AG04450 (cell line): Measurements from ENCODE around the gene ATP6V0E2. TPM values are rescaled to one million over a fixed set of nuclear protein-coding genes. Genes with fewer than 3 reads are reported as not detected.

Experiments
- CTCF ChIA-PET: fragments of 300-600, 350-600 bp; formaldehyde crosslinking; extraction: SDS; loops from one replicate; lab custom pipeline; 2022; ENCODE audit warnings: antibody characterized with exemption, inconsistent platforms; lab: Charles Lee
- POLR2A ChIA-PET: fragments of 350-600 bp; formaldehyde crosslinking; extraction: SDS; loops from one replicate; lab custom pipeline; 2021; ENCODE audit warnings: antibody characterized with exemption, inconsistent platforms; lab: Yijun Ruan, JAX
- DNase-seq: peaks from one replicate; pipeline ENCODE4 v3.0.0-alpha.2; 2011; ENCODE audit warnings: low read depth, low spot score
- H3K27ac ChIP-seq: one replicate; pipeline ENCODE4 v1.5.1; 2012; ENCODE audit warnings: low read depth, low read length, control low read depth
- H3K27me3 ChIP-seq: one replicate; pipeline ENCODE4 v1.6.0; 2012; ENCODE audit warnings: low read length; ENCODE audit not compliant: control insufficient read depth, insufficient read depth
- H3K4me3 ChIP-seq: 2 replicates; pipeline ENCODE4 v1.5.1; 2011; ENCODE audit warnings: mild to moderate bottlenecking, low read depth, low read length, control low read depth
- H3K9me3 ChIP-seq: 2 replicates; pipeline ENCODE4 v1.5.1; 2012; ENCODE audit warnings: low read length; ENCODE audit not compliant: control insufficient read depth, insufficient read depth
- polyA plus RNA-seq: library from polyadenylated mRNA; depleted of rRNA; stranded (reverse); fragments of >200 nt; gene quantifications from 2 replicates; pipeline ENCODE4 v1.2.3, GENCODE V29; 2011
- TF ChIP-seq, protein P1 (sequence below): IDR thresholded peaks from 2 replicates; pipeline ENCODE4 v1.5.1; 2011; ENCODE audit warnings: low read depth, low read length, control low read depth, inconsistent platforms

Gene ATP6V0E2
- polyA plus RNA-seq, 1 experiment = 13.4 TPM

DNA sequence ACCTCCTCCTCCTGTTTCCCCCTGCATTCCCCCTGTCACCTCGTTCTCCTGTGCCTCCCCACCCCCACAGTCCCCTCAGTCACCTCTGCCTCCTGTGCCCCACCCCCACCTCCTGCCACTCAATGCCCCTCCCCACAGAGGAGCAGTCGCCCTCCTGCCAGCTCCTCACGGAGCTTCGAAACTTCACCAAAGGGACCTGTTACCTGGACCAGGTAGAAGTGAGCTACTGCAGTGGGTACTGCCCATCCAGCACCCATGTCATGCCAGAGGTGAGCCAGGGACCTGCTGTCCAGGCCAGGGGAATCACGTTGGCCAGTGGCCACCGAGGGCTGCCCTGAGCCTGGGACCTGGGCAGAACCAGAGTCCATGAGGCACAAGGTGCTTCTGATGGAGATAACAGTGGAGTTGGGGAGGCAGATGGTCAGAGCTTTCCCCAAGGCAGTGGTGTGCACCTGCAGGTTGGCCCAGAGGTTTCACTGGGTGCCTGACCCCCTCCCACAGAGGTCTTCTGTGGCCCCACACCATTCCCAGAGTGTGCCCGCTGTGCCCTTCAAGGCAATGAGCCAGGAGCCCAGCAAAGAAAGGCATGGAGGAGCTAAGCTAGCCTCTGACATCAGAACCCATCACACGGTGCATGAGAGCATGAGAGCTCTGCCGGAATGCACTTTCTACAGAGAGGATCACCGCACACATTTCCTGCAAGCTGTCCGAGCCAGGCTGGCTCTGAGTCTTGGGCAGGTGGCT lies 42.6 kb upstream of the ATP6V0E2 start:
- DNase-seq = no peak
- Histone ChIP-seq H3K9me3 (no peaks in the 10 kb centered on the region), H3K4me3 (no peak overlapping the region), H3K27ac (no peak overlapping the region), H3K27me3 (peaks cover 8% of the 10 kb centered on the region)
- POLR2A ChIA-PET = no interaction called here
- TF ChIP-seq, protein P1, sequence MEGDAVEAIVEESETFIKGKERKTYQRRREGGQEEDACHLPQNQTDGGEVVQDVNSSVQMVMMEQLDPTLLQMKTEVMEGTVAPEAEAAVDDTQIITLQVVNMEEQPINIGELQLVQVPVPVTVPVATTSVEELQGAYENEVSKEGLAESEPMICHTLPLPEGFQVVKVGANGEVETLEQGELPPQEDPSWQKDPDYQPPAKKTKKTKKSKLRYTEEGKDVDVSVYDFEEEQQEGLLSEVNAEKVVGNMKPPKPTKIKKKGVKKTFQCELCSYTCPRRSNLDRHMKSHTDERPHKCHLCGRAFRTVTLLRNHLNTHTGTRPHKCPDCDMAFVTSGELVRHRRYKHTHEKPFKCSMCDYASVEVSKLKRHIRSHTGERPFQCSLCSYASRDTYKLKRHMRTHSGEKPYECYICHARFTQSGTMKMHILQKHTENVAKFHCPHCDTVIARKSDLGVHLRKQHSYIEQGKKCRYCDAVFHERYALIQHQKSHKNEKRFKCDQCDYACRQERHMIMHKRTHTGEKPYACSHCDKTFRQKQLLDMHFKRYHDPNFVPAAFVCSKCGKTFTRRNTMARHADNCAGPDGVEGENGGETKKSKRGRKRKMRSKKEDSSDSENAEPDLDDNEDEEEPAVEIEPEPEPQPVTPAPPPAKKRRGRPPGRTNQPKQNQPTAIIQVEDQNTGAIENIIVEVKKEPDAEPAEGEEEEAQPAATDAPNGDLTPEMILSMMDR = no peak
- CTCF ChIA-PET = no interaction called here

DNA sequence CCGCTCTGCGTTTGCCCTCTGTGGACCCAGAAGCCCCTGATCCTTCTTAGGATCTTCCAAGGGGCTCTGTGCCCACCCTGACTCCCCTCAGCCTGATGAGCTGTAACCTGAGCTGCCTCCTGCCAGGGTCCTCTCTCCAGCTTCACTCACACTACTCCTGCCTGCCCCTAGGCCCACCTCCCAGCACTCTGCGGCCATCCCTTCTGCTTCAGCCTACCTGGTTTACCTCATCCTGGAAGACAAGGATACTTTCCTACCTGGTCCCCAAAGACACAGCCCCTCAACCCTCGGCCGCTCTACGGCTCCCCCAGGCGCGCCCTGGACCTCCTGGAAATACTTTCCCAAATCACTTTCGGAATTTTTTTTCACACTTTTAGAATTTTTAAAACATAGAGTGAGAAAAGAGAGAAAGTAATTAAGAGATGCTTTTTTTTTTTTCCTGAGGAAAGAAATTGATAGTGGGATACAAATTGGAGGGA lies 42.0 kb upstream of the ATP6V0E2 start:
- no peaks in the 10 kb centered on the region for H3K9me3 ChIP-seq
- H3K27me3 ChIP-seq = peaks cover 8% of the 10 kb centered on the region
- TF ChIP-seq, protein P1 = no peak
- DNase-seq = no peak
- H3K27ac ChIP-seq = no peak overlapping the region
- POLR2A ChIA-PET = no interaction called here
- CTCF ChIA-PET = no interaction called here
- no peak overlapping the region for H3K4me3 ChIP-seq

DNA sequence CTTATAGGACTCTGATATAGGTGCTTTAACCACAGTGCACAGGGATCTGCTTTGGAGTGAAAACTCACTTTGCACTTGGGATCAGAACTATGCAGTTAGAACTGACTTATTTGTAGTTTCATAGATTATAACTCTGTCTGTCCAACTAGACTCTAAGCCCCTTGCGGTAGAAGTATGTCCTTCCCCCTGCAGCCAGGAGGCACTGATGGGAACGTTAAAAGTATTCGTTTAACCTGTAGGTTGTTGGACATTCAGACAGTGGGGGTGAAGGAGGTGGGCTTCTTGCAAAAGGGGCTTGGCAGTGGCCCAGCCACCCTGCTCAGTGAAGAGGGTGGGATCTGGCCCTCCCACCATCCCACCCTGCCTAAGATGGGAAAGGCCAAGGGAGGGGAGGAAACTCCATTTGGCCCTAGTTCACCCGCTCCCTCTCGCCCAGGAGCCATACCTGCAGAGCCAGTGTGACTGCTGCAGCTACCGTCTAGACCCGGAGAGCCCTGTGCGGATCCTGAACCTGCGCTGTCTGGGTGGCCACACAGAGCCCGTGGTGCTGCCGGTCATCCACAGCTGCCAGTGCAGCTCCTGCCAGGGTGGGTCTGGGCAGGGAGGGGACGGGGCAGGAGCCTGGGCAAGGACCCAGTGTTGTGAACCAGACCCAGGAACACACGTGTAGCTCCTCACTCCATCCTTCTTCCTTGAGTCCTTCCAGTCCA lies 41.3 kb upstream of the ATP6V0E2 start:
- Histone ChIP-seq H3K27ac (no peak overlapping the region), H3K27me3 (peaks cover 8% of the 10 kb centered on the region), H3K9me3 (no peaks in the 10 kb centered on the region), H3K4me3 (no peak overlapping the region)
- CTCF ChIA-PET = no interaction called here
- no peak for DNase-seq
- POLR2A ChIA-PET = no interaction called here
- TF ChIP-seq, protein P1 = no peak

DNA sequence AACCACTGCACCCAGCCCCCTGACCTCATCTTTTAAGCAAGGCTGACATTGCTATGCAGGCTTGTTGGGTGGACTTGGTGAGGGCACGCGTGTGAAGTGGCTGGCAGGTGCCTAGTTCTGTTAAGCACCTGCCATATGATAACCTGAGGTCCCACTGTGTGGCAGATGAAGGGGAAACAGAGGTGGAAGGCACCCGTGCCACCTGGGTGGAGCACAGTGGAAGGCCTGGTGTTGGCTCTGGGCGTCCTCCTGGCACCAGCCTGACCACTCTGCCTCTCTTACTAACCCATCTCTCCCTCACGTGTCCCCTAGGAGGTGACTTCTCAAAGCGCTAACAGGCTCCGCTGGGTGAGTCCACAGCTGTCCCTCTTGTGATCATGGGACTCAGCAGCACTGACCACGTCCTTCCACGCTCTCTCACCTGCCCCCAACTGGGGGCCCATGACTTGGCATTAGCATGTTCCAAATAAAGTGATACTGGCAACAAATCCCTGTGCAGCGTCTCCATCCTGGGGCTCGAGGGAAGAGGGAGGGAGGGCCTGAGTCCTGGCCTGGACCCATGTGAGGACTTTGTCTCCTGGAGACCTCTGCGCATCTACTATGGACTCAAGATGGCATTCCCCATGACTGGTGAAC lies 40.2 kb upstream of the ATP6V0E2 start:
- no peak overlapping the region for H3K27ac ChIP-seq
- peaks cover 8% of the 10 kb centered on the region for H3K27me3 ChIP-seq
- H3K4me3 ChIP-seq = no peak overlapping the region
- no peaks in the 10 kb centered on the region for H3K9me3 ChIP-seq
- no peak for DNase-seq
- ChIA-PET CTCF (no interaction called here), POLR2A (interaction anchor here (0.8 kb wide), 1 partner anchor 585 kb away, joined by 3 read pairs; no protein-coding TSS in a partner anchor)
- TF ChIP-seq, protein P1 = no peak
